Measurements from ENCODE around the gene EBF4. TPM values are rescaled to one million over a fixed set of nuclear protein-coding genes. Genes with fewer than 3 reads are reported as not detected.
A peak's percentile ranks its signal among the peaks of the same experiment; 100 is the strongest.

EBF4 gene
- polyA plus RNA-seq, 6 donors from 2014 or later, result 0.28 TPM; not detected in 5

DNA sequence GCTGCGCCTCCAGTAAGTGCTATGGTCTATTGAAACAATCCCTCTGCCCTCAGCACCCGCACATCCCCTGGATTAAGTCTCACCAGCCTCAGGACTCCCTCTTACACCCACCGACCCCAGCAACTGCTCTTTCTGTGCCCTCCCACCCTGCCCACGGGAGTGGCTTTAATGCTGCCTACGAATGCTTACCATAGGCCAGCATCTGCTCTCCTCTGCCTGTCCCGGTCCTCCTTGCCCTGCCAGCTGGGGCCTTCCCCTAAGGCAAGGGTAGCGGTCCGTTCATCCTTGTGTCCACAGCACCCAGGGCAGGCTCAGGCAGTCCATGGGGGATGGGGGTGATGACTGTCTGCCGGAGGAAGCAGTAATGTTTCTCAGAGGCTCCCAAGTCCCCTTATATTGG lies 4.1 kb downstream of the EBF4 start:
- Mint-ChIP-seq H3K4me1 (peaks cover 0 to 6% (median 5%) of the 10 kb centered on the region in 3 donors), H3K9me3 (no peaks in the 10 kb centered on the region), H3K36me3 (peaks cover 0 to 8% of the 10 kb centered on the region in 2 donors), H3K4me3 (no peak overlapping the region), H3K27ac (peak overlapping the region in 1 of 6 donors; percentile 16), H3K27me3 (peaks cover 42 to 72% (median 68%) of the 10 kb centered on the region in 3 donors)
- ATAC-seq (ENCODE audit: low read depth in 2 of 2) (no peak), DNase-seq (no peak)

DNA sequence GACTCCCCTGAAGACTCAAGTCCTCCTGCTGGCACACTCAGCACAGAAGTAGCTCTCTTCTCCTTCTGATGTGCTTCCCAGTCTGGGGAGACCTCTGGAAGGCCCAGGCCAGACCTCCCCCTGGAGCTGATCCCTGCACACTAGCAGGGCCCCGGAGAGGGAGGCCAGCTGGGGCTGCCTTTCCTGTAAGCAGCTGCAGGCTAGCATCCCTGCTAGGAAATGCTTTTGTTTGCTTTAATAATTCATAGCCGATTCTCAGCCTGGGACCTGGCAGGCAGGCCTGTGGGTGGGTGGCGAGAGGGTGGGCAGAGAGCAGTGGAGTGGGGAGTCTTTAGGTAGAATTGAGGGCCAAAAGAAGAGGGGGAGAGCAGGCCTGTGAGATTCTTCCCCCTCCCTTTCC lies 5.2 kb downstream of the EBF4 start:
- Mint-ChIP-seq H3K27ac (no peak overlapping the region), H3K36me3 (no peaks in the 10 kb centered on the region), H3K9me3 (no peaks in the 10 kb centered on the region), H3K27me3 (peaks cover 35 to 70% (median 63%) of the 10 kb centered on the region in 3 donors), H3K4me3 (peak overlapping the region in 1 of 8 donors; percentile 9), H3K4me1 (no peaks in the 10 kb centered on the region)
- no peak for ATAC-seq (ENCODE audit: low read depth in 2 of 2)
- DNase-seq, result no peak

DNA sequence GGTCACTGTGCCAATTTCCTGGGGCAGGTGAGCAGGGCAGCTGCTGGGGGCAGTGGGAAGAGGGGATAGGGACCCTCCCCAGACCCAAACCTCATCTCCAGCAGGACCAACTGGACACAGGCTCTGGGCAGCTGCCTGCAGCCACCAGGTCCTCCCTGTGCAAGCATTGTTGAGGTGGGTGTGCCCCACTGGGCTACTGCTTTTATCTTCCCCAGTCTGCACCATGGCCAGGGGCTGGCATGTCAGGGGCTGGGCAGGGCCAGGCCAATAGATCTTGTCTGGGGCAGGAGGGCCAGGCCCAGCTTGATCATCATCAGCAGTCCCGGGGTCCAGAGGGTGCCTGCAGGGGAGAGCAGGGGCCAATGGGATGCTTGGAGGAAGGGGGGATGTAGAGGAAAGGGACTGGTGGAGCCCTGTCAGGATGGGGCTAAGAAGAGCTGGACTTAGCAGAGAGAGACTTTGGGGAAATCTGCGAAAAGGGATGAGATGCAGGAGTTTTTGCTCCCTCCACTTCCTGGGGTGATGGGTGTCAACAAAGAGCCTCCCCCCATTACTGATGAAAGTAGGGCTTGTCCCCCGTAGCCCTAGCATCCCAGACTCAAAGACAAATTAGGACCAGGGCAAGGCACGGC lies 5.7 kb downstream of the EBF4 start:
- no peak overlapping the region for H3K27ac Mint-ChIP-seq
- no peaks in the 10 kb centered on the region for H3K4me1 Mint-ChIP-seq
- ATAC-seq (ENCODE audit: low read depth in 2 of 2) (no peak), DNase-seq (no peak)
- H3K4me3 Mint-ChIP-seq, result no peak overlapping the region
- H3K36me3 Mint-ChIP-seq, result no peaks in the 10 kb centered on the region
- H3K27me3 Mint-ChIP-seq, result peaks cover 35 to 70% (median 63%) of the 10 kb centered on the region in 3 donors
- H3K9me3 Mint-ChIP-seq, result no peaks in the 10 kb centered on the region

DNA sequence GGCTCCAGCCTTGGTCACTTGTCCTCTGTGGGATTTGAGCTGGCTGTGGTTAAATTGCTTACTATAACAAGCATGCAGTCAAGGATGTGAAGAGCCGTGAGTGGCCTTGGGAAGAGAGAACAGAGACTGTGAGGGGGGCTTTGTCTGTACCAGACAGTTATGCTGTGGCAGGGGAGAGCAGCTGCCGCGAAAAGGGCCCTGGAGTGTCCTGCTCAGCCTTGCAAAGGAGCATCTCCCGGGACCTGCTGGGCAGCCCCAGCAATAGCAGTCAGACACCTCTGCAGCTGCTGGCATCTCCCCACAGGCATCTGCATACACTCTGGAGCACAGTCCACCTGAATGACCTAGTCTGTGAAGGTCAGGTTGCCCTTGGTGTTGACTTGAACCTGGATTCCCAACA lies 6.3 kb downstream of the EBF4 start:
- ATAC-seq (ENCODE audit: low read depth in 2 of 2) (no peak), DNase-seq (no peak)
- no peaks in the 10 kb centered on the region for H3K4me1 Mint-ChIP-seq
- no peaks in the 10 kb centered on the region for H3K36me3 Mint-ChIP-seq
- peaks cover 35 to 69% (median 63%) of the 10 kb centered on the region in 3 donors for H3K27me3 Mint-ChIP-seq
- no peak overlapping the region for H3K4me3 Mint-ChIP-seq
- H3K27ac Mint-ChIP-seq, result no peak overlapping the region
- H3K9me3 Mint-ChIP-seq, result no peaks in the 10 kb centered on the region

DNA sequence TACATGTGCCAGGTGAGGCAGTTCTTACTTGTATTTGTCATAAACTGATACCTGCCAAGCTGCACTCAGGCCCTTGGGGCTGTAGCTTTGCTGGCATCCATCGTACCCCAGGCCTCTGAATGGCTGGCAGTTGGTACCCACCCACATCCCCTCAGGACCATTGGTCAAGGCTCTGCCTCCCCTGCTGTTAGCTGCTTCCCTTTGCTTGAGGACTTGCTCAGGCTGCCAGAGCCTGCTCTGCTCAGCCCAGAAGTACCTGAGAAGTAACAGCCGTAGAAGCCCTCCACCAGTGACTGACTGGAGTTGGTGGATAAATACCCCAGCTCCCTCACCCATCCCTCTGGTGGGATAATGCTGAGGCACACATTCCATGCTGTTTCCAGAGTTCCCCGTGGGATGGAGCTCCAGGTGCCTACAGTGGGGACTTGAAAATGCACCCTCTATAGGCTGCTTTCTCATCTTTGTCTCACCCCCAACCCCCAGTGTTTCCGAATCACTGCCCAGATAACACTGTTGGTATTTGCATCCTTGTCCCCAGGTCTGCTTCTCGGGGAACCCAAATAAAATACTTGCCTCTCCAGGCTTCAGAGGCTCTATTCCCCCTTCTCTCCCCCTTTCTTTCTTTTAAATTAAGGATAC lies 7.3 kb downstream of the EBF4 start:
- H3K9me3 Mint-ChIP-seq, result no peaks in the 10 kb centered on the region
- no peak overlapping the region for H3K27ac Mint-ChIP-seq
- no peak overlapping the region for H3K4me3 Mint-ChIP-seq
- no peaks in the 10 kb centered on the region for H3K36me3 Mint-ChIP-seq
- DNase-seq, result no peak
- H3K4me1 Mint-ChIP-seq, result no peaks in the 10 kb centered on the region
- no peak for ATAC-seq (ENCODE audit: low read depth in 2 of 2)
- H3K27me3 Mint-ChIP-seq, result peaks cover 37 to 68% (median 63%) of the 10 kb centered on the region in 3 donors

DNA sequence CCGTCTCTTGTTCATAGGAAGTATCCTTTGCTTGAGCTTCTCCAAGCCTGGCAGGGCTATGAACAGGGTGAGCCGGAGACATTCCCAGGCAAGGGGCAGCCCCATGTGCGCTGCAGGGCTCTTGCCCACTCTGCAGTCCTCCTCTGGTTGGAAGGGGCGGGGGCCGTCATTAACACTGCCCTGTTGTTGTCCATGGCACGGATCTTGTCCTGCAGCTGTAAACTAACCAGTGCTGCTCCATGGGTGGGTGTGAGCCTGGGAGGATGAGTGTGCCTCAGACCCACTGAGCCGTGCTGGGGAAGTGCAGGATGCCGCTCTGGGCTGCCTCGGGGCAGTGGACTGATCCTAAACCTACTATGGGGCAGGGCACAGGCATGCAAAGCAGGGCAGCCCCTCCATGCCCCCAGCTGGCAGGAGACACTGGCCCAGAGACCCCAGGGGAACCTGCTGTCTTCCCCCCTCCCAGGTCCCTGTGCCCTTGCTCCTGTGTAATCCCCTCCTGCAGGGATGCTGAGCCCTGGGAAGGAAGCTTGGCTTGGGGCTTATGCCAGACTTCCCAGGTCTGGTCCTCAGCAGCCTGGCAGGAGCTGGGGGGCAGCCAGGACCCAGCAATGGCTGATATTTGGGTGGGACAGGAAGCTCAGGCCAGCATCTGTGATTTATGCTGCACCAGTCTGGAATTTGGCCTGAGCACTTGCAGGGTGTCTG lies 8.5 kb downstream of the EBF4 start:
- Mint-ChIP-seq H3K4me1 (no peaks in the 10 kb centered on the region), H3K9me3 (no peaks in the 10 kb centered on the region), H3K27ac (no peak overlapping the region), H3K4me3 (peak overlapping the region in 1 of 8 donors; percentile 22), H3K27me3 (peaks cover 28 to 59% (median 55%) of the 10 kb centered on the region in 3 donors), H3K36me3 (no peaks in the 10 kb centered on the region)
- no peak for DNase-seq
- ATAC-seq (ENCODE audit: low read depth in 2 of 2), result no peak

DNA sequence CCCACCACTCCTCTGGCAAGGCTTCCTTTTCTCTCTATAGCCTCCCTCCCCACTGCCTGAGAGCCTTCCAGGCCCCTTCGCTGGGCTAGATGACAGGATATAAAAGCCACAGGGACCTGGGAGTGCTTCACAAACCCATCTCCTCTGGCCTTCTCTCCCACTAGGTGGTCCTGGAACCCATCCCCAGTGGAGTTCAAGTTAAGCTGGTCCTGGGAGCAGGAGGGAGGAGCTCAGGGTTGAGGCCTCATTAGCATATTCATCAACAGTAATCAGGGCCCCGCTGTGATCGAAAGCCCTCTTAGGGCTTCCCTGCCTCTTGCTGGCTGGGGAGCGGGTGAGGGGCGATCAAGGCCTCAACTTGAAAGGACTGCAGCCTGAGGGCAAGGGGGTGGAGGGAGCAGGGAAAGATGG lies 9.1 kb downstream of the EBF4 start:
- no peak for ATAC-seq (ENCODE audit: low read depth in 2 of 2)
- Mint-ChIP-seq H3K4me1 (no peaks in the 10 kb centered on the region), H3K27ac (peak overlapping the region in 1 of 6 donors; percentile 66), H3K4me3 (no peak overlapping the region), H3K9me3 (no peaks in the 10 kb centered on the region), H3K27me3 (peaks cover 23 to 59% (median 55%) of the 10 kb centered on the region in 3 donors), H3K36me3 (no peaks in the 10 kb centered on the region)
- no peak for DNase-seq

DNA sequence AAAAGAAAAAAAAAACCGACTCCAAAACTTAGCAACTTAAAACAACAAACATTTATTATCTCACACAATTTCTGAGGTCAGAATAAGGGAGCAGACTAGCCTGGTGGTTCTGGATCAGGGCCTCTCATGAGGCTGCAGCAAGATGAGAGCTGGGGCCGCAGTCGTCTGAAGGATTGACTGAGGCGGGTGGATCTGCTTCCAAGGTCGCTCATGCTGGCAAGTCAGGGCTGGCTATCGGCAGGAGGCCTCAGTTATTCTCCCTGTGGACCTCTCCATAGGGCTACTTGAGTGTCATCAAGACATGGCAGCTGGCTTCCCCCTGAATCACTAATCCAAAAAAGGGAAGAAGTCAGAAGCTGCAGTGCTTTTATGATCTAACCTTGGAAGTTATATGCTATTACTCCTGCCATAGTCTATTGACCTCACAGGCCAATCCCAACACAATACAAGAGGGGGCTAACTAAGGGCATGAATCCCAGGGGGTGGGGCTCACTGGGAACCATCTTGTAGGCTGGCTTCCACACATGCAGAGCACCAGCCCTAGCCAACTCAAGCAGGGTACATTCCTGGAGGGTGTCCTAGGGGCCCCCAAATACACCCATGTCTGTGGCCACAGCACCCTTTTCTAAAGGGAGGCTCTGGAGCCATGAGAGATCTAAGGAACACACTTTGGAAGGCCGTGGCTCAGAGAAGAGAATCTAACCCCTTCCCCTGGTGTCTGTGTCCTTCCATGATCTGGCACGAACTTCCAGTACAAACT lies 11.3 kb downstream of the EBF4 start:
- peaks cover 19 to 57% (median 52%) of the 10 kb centered on the region in 3 donors for H3K27me3 Mint-ChIP-seq

DNA sequence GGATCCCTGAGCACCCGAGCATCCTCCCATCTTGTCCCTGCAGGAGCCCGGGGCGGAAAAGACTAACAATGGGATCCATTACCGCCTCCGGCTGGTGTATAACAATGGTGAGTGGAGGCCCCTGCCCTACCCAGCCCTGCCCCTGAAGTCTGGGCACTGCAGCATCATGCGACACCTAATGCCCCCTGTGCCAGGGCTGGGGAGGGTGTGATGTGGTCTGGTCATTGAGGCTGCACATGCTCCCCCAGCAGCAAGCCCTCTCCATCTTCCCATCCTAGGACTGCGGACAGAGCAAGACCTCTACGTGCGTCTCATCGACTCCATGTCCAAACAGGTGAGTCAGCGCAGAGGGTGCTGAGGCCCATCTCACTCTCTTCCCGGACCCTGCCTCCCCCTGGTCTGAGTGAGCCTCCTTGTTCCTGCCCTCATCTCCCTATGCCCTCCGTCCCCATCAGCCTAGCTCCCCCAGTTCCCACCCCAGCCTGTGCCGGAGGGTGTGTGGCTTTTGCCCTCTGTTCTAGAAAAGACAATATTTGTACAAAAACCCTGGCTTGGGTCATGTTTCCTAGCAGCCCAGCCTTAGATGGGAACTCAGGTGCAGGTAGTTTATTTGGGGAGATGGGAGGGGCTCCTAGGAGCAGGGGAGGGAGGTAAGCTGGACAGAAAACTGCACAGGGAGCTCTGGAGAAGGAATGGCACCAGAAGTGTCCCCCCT lies 13.5 kb downstream of the EBF4 start:
- no peak for ATAC-seq (ENCODE audit: low read depth in 2 of 2)
- no peak for DNase-seq
- Mint-ChIP-seq H3K27me3 (peaks cover 12 to 43% (median 42%) of the 10 kb centered on the region in 3 donors), H3K4me3 (no peak overlapping the region), H3K4me1 (no peaks in the 10 kb centered on the region), H3K9me3 (no peaks in the 10 kb centered on the region), H3K27ac (peak overlapping the region in 1 of 6 donors; percentile 25), H3K36me3 (no peaks in the 10 kb centered on the region)

More for the DNA sequence above, 11.3 kb downstream of the EBF4 start:
- Mint-ChIP-seq H3K4me1 (no peaks in the 10 kb centered on the region), H3K9me3 (no peaks in the 10 kb centered on the region), H3K27ac (no peak overlapping the region), H3K4me3 (no peak overlapping the region), H3K36me3 (no peaks in the 10 kb centered on the region)
- ATAC-seq (ENCODE audit: low read depth in 2 of 2) (no peak), DNase-seq (no peak)

DNA sequence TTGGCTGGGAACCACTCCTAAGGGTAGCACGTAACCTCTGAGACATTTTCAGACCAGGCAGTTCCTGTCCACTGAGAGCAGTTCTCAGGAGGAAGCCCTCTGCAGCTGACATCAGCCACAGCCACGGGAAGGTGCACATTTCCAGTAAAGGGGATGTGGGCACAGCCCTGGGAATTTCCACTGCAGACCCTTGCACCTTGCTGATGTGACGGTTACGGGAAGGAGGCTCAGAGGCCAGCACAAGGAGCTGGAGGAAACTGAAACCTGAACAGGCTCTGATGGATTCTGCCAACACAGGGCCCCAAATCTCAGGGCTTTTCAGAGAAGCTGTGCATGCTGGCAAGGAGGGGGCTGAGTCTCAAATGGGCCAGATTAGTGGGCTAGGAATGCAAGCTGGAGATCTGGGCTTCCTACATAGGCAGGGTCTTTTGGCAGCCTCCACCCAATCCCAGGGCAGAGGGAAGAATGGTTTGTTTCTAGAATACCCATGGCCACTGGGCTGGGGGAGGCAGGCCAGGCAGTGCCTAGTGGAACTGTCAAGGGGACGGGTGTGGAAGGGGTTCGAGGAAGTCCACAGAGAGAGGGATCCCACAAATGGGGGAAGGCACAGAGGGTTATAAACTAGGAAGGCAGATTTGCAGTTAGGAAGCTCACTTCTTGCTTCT lies 14.2 kb downstream of the EBF4 start:
- Mint-ChIP-seq H3K27me3 (peaks cover 12 to 35% (median 34%) of the 10 kb centered on the region in 3 donors), H3K4me1 (no peaks in the 10 kb centered on the region), H3K36me3 (no peaks in the 10 kb centered on the region), H3K9me3 (no peaks in the 10 kb centered on the region), H3K4me3 (no peak overlapping the region), H3K27ac (peak overlapping the region in 1 of 6 donors; percentile 78)
- DNase-seq (no peak), ATAC-seq (ENCODE audit: low read depth in 2 of 2) (no peak)

DNA sequence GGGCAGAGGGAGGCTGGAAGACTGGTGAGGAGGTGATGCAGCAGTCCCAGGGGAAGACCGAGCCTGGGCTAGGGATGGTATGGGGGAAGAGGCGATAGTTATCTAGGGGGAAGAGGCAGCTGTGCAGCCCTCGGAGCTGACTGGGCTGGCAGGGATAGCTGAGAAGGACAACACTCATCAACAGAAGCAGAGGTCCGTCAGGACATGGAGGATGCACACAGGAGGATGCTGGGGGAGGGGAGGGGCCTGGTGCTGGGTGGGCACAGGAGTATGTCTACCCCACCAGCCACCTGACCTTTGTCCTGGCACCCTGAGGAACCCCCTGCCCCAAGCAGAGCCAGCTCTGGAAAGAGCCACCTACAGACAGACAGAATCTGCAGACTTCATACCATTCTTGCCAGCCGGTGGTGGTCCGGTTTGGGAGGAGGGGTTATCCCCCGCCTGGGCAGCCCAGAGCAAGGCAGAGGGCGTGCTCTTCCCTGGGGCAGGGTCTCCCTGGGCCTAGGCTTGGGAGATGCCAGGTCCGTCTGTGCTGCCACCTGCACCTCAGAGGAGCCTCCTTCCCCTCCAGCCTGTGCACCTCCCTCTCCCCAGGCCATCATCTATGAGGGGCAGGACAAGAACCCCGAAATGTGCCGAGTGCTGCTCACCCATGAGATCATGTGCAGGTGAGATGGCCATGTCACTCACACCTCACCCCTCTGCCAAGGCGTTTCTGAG lies 14.9 kb downstream of the EBF4 start:
- no peak for ATAC-seq (ENCODE audit: low read depth in 2 of 2)
- Mint-ChIP-seq H3K9me3 (no peaks in the 10 kb centered on the region), H3K4me1 (no peaks in the 10 kb centered on the region), H3K4me3 (no peak overlapping the region), H3K36me3 (no peaks in the 10 kb centered on the region), H3K27ac (peak overlapping the region in 1 of 6 donors; percentile 78), H3K27me3 (peaks cover 12 to 34% (median 32%) of the 10 kb centered on the region in 3 donors)
- no peak for DNase-seq

DNA sequence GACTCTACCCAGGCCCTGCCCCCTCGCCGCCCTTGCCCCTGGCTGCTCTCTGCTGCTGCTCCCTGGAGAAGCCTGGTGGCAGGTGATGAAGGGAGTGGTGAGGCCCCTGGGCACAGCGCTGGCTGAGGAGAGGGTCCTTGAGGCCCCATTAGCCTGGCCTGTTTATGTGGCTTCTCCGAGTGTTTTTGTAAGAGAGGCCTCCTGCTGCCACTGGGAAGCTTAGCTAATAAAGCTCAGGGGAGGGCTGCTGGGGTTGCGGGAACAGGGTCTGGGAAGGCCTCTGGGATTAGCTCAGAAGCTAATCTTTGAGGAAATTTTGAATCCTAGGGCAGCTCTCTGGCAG lies 15.5 kb downstream of the EBF4 start:
- Mint-ChIP-seq H3K27ac (no peak overlapping the region), H3K36me3 (no peaks in the 10 kb centered on the region), H3K4me1 (no peaks in the 10 kb centered on the region), H3K9me3 (no peaks in the 10 kb centered on the region), H3K27me3 (peaks cover 12 to 34% (median 32%) of the 10 kb centered on the region in 3 donors), H3K4me3 (no peak overlapping the region)
- DNase-seq (no peak), ATAC-seq (ENCODE audit: low read depth in 2 of 2) (no peak)
